ENCODE data around the gene AKNA.

AKNA gene

DNA sequence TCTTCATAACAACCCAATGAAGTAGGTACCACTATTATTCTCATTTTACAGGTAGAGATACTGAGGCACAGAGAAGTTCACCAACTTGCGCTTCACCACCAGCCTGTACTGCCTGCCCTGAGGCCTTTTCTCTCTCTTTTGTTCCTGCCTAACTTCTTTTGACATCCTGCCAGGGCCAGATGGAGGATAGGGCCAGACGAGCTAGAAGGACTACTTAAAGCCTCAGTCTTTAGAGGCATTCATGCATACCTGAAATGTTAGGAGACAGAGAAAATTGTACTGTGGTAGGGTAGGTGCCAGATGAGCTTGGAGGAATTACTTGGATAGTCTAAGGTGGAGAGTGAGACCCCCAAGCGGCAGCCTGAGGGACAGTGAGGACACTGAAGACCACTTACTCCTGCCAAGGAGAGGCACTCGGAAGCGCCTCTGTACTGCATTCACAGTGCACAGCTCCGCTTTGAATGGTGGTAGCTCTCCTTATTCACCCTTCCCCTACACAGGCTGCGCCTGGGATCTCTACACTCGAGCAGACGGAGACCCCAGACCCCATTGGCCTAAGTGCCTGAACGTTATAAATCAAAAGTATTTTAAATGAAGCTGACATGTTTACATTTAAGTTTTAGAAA lies 71.1 kb downstream of the AKNA start:
- DNase-seq: peak in 1 of 3 experiments; percentile 9

DNA sequence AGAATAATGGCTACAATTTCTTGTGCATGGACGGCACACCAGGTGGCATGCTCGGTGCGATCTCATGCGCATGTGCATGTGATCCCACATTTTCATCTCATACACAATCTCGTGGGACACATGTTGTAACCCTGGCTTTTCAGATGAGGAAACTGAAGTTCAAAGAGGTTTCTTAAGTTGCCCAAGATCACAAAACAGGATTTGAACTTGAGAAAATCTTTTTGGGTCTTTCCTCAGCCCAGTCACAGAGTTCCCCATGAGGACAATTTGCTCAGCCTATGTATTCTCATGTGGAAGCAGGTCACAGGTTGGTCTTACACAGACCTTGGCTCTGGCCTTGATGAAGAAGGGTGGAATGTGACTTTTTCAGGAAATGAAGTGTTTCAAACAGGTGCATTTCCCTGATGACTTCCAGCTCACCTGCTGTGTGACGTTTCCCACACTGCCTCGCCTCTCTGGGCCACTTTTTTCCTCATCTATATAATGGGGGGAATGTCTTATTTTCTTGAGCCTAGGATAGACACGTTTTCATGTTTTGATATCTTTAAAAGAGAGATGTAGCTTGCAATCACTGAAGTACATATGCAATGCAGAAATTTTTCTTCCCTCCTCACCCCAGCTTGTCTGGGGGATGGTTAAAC lies 71.9 kb downstream of the AKNA start:
- no peak for DNase-seq

DNA sequence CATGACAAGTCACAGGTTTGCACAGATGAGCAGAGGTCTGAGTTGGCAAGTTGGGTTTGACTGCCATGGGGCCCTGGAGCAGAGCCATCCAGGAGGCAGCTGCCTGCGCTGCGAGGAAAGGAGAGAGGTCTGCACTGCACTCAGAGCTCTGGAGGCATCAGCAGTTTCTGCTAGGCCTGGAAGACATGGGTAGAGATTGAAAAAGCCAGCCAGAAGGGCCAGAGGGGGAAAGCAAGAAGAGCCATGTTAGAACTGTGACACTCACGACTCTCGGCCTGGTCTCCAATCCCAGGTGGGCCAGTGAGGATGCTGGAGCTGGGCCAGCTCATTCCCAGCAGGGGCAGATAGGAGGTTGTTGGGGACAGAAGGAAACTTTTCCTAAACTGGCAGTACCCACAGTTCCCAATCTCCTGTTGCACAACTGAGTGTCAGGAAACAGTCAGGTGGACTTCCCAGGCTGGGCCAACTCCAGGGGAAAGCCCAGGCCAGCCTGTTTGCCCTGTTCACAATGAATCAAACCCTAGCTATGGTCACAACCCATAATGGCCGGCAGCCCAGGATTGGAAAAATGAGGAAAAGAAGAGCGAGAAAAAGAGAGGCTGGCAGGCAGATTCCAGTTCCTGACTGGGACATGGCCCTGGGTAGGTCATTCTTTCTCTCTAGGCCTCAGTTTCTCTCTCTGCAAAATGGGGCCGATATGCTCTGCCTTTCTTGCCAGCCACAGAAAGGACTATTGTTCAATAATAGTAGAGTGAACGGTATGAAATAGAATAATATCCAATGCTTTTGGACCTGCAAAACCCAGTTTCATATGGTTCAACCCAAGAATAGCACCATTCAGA lies 72.7 kb downstream of the AKNA start:
- DNase-seq: no peak

DNA sequence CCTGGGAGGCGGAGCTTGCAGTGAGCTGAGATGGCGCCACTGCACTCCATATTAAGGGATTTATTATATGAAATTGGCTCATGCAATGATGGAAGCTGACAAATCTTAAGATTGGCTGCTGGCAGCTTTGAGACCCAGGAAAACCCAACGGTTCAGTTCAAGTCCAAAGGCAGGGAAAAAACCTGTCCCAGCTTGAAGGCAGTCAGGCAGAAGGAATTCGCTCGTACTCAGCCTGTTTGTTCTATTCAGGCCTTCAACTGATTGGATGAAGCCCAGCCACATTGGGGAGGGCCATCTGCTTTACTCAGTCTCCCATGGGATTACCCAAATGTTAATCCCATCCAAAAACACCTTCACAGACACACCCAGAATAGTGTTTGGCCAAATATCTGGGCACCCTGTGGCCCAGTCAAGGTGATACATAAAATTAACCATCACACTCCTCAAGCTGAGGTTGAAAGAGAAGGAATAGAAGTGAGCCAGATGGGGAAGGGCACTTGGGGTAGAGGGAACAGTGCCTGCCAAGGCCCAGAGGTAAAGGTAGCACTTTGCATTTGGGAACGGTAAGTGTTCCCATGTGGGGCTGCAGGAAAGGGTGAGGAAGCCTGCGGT lies 73.4 kb downstream of the AKNA start:
- DNase-seq: no peak

DNA sequence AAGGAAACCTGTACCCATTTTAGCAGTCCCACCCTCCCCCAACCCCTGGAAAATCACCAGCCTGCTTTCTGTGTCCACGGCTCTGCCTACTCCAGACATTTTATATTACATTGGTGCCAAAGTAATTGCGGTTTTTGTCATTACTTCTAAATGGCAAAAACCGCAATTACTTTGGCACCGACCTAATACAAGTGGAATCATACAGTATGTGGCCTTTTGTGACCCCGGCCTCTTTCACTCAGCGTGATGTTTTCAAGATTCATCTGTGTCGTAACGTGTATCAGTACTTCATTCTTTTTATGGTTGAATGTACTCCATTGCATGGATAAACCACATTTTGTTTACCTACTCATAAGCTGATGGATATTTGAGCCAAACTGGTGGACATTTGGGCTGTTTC lies 74.6 kb downstream of the AKNA start:
- no peak for DNase-seq

DNA sequence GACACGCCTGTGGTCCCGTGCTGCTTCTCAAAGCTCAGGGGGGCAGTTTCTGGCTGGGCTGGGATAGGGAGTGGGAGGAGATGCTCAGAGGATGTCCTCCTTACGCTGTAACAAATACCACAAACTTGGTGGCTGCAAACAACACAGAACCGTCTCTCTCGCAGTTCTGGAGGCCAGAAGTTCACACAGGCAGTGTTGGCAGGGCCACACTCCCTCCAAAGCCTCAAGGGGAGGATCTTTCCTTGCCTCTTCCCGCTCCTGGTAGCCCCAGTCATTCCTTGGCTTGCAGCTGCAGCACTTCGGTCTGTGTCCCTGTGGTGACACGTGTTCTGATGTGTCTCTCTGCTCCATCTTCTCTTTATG lies 75.3 kb downstream of the AKNA start:
- DNase-seq: no peak

DNA sequence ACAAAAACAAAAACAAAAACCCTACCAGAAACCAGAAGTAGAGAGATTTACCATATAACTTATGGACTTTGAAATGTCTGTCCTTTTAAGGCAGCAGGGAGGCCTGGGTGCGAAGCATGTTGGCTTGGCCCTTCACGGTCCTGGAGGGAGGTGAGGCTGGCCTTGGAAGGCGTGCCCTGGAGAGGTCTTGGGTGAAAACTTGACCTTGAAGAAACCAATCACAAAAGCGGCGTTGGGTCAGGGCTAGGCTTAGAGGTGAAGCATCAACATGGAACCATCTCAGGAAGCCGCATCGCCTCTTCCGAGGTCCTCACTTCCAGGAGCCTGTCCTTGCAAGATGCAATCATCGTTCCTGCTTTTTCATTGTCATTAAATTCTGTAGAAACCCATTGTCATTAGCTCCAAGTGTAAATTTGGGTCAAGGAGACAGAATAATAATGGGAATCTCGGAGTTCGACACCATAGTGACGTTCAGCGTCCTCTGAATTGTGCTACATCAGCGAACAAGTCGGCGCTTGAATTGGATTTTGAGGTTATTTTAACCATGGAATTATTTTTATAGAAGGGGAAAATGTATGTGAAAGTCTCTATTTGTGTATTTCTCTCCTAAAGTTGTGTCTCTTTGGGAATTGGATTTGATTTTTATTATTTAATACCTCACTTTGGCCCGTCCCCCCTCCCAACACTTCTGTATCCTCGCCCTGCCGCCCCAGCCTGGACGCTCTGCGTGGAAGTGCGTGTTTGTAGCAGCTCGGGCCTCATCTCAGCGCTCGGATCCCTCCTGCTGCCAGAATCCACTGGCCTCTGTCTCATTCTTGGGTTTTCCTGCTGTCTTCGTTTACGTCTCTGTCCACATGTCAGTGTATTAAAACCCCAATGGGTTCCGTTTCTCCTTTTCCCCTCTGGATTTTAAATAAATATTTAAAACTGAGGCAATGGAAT lies 75.9 kb downstream of the AKNA start:
- DNase-seq: no peak

DNA sequence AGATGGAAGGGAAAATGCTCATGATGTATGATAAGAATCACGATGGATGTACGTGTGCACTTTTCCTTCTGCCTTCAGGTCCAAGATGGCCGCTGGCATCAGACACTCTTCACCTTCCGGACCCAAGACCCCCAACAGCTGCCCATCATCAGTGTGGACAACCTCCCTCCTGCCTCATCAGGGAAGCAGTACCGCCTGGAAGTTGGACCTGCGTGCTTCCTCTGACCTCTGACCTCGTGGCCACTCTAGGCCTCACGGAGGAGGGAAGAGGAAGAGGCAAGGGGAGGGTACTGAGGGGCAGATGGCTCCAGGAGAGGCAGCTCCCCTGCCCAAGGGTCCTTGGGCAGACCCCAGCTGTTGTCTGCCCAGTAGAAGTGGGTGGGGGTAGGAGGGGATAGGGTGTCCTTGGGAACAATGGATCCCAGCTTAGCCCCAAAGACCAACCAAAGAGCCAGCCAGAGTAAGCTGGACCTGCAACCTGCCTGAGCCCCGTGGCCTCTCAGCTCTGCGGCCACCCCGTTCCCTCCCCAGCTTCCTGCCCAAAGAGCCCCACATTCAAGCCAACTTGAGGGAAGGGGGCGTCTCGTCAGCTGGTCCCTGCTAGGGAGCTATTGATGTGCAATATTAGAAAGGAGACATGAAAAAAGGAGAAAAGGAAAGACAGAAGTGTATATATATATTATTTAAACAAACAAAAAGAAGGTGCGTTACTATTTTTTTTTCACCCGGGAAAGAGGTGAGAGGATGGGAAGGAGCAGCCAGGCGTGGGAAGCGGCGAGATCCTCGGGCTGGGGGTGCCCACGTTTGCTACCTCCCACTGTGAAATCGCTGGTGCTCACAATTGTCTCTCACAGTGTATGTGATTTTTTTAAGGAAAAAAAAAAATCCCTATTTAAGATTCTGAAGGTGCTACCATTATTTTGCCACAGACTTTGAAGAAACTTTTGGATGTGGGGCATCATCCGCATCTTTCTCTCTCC lies 77.0 kb downstream of the AKNA start:
- no peak for DNase-seq

DNA sequence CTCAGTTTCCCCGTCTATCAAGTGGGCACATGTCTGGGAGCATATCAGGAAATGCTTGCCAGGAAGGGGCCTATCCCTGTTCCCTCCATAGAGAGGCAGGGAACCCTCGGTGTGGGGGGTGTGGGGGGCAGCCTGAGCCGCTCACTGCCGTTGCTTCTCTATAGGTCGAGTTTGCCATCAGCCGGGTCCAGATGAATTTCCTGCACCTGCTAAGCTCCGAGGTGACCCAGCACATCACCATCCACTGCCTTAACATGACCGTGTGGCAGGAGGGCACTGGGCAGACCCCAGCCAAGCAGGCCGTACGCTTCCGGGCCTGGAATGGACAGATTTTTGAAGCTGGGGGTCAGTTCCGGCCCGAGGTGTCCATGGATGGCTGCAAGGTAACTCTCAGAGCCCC lies 78.7 kb downstream of the AKNA start:
- no peak for DNase-seq

DNA sequence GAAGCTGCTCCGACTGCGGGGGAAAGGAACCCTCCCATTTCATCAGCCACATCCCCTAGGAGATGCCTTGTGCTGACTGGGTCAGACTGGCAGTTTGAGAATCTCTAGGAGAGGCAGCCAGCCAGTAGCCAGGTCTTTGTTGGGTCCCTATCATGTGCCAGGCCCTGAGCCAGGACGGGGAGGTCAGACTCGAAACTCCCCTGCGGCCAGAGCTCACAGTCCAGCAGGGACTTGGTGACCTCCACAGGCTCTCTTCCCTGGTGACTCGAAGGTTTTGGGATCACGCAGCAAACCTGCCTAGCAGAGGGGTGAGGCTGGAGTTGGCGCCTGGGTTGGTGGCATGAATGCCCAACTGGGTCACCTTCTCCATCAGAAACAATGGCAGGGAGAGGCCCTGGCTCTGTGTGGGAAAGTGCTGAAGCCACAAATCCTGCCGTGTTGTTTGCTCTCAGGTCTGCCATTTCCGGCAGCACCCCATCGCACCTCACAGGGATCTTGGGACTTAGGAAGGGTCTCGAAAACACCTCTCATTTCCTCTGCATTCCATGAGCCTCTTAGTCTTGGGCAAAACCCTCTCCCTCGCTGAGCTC lies 79.3 kb downstream of the AKNA start:
- no peak for DNase-seq

DNA sequence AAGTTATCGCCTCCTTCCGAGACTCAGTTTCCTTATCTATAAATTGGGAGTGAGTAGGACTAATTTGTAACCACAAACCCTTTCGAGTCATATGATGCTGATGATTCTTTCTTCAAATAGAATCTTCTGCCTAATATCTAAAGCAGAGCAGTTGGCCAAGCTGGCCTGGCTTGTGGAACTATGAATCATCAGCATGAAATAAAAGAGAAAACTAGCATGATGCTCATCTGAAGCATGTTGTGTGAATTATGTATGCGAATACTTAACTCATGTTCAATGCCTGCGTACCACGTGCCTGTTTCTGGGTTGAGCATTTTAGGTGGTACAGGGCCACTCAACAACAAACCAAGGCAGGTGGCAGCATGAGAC lies 79.9 kb downstream of the AKNA start:
- no peak for DNase-seq

DNA sequence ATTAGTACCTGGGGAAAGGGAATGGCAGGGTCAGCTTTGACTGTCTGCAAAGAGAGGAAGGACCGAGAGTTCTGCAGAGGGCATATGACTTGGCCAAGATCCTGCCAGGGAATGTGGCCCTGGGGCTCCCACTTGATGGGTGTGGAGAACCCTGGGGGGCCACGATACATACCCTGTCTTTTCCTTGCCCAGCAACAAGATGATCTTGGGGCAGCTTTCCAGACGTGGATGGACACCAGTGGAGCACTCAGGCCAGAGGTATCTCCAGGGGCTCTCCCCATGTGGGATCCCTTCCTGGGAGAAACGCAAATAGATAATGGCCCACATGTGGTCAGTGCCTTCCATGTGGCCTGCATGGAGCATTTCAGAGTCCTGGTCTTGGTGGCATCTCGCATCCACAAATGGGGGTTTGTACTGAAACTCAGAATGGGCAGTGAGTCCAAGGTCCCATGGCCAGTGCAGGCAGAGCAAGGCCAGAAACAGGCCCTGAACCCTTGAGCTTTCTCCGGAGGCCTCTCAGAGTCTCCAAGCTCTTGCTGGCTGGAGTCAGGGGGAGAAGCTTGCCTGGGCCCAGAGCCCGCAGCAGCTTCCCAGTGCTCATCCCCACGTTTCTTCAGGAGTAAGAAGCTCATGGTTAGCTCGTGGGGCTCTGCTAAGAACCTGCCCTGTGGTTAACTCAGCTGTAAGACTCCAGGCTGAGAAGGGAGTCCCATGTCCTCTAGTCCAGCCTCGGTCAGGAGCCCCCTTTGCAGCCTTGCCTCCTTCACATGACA lies 83.2 kb downstream of the AKNA start:
- DNase-seq: no peak

DNA sequence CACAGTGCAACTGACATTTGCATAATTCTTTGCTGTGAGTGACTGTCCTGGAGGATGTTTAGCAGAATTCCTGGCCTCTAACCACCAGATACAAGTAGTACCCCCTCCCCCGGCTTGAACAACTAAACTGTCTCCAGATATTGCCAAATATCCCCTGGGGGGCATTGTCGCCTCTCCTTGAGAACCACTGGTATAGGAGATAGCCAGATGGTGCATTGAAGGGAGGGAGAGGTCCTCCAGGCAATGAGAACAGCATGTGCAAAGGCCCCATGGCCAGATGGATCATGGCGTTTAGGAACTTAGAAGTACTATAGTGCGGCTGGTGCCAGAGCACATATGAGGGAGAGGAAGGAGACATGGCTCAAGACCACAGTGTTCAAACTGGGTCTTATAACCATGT lies 83.8 kb downstream of the AKNA start:
- DNase-seq: no peak

DNA sequence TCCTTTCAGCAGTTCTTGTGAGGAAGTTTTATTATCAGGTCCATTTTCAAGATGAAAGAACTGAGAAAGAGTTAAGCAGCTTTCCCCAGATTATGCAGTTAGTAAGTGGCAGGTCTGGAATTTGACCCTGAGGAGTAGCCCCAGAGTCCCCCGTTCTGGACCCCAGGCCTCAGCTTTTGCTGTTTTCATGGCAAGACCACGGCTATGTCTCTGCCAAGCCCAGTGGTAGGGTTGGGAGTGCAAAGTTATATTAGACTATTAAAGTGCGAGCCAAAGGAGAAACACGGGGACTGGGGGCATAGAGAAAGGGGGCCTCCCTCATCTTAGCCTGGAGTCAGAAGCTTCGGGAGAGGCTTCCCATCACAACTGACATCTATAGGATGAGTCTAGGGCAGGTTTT lies 84.2 kb downstream of the AKNA start:
- DNase-seq: no peak

DNA sequence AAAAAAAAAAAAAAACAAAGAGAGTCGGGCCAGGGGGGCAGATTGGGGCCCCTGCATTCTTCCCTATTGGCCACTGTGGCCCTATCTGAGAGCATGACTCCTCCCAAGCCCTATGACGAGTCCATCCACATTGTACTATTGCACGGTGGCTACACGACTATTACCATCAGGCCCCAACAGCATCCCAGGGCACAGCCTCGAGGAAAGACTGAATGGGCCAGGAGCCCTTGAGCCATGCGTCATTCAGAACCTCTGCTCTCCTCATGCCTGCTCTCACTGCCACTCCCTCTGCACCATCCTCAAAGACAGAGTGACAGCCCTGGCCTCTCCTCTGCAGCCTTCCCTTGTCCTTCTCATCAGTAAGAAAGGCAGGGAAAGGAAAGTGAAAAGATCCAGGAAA lies 85.1 kb downstream of the AKNA start:
- DNase-seq: no peak

DNA sequence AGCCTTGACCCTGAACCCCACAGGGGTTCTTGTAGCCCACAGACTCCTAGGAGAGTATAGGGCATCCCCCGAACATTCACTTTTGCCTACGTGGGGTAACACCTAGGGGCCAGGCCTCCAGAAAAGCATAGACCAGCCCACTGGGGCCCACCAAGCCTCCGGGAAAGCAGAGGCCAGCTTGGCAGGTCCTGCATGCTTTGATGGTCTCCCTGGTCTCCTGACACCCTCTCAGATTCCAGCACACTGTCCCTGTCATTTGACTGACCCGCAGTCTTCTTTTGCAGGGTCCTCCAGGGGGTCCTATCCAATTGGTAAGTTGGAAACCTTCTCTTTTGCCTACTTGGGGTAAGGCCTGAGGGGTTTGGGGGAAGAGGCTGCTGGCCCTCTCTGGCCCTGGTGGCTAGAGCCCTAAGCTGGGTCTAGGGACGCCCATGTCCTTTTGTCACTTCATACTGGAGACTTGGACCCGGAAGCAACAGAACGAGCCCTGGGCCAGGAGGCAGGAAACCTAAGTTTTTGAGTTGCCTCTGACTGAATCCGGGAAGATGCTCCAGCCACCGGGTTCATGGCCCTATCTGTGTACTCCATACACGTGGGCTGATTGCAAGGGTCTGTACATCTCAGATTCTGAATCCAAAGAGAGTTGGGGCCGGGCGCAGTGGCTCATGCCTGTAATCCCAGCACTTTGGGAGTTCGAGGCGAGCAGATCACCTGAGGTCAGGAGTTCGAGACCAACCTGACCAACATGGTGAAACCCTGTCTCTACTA lies 85.8 kb downstream of the AKNA start:
- no peak for DNase-seq

DNA sequence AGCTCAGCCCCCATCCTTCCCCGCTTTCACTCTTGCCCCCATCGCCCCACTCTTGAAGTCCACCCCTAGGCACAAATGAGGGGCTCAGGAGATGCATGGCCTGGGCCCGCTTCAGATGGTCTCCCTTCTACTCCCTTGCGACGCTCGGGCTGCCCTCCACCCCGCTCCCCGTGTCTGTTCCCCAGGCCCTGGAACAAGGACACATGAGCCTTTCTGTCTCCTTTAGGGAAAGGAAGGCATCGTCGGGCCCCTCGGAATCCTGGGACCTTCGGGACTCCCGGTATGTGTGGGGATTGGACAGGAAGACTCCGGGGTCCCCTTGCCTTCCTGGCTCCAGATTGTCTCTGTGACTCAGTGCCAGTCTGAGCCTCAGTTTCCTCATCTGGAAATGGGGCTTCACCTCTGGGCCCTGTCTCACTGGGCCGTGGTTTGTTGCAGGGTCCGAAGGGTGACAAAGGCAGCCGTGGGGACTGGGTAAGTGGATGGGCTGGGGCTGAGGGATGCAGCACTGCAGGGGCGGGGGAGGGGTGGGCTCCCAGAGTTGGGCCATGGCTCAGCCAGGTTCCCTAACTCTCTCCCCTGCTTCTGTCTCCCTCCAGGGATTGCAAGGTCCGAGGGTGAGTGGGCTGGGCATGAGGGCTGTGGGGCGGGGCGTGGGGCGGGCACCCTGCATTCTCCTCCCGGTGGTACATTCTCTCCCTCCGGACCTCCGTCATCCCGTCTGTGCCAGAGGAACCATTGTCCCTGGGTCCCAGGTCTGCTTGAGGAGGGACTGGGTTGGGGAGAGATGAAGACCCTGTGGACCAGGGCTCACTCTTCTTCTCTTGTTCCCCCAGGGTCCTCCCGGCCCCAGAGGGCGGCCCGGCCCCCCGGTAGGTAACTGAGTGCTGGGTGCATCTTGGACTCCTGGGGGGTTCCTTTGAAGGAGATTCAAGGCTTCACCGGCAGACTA lies 86.7 kb downstream of the AKNA start:
- no peak for DNase-seq

DNA sequence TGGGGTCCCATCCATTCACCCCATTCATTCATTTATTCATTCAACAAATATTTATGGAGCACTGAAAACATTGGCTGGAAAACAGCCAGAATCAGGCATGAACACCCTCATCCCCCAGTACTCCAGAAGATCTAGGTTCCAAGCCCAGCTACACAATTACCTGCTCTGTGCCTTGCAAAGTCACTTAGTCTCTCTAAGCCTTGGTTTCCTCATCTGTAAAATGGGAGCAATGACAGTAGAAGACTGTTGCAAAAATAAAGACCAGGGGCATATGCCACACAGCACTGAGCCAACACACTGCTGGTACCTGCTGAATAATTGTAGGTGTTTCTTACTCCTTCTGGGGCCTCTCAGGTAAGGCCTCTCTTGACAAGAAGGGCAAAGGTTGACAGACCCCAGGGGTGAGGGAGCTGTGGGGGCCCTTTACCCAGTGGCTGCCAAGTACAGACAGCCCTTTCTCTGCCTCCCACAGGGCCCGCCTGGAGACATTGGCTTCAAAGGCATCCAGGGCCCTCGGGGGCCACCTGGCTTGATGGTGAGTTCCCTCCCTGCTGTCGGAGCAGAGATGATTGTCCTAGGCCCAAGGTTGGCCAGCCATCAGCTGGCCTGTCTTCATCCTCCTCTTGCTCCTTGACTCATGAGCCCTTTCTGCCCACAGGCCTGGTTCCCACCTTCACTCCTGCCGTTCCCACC lies 87.5 kb downstream of the AKNA start:
- DNase-seq: no peak
